IMR-90 (cell line): Measurements from ENCODE around the gene ZDHHC24. TPM values are rescaled to one million over a fixed set of nuclear protein-coding genes. Genes with fewer than 3 reads are reported as not detected.
A peak's percentile ranks its signal among the peaks of the same experiment; 100 is the strongest.

Experiments used
- ATAC-seq: fragments of 200-7000 bp; cut with Tn5 transposase; 2 replicates; pipeline ENCODE4 v1.9.1; 2020; ENCODE audit warnings: low read depth, mild to moderate bottlenecking, moderate library complexity
- BruUV-seq: library from RNA; stranded (reverse); fragments of 400-500 nt; replicated peaks from 2 replicates; lab custom pipeline; 2021; lab: Mats Ljungman, UMichigan
- CTCF ChIA-PET: fragments of 300-600 bp; formaldehyde crosslinking; extraction: SDS; loops from one replicate; lab custom pipeline; 2021; ENCODE audit warnings: antibody characterized with exemption; lab: Yijun Ruan, JAX
- POLR2A ChIA-PET: fragments of 300-600 bp; sonication (Branson Sonifier 250); formaldehyde crosslinking; loops from one replicate; lab custom pipeline; 2022; ENCODE audit warnings: antibody characterized with exemption; ENCODE audit not compliant: unreplicated experiment; lab: Charles Lee
- DNase-seq: peaks from one replicate; pipeline ENCODE4 v3.0.0; 2013
- H2AFZ ChIP-seq: replicated peaks from 2 replicates; pipeline ENCODE3; 2013; ENCODE audit warnings: low read length, mild to moderate bottlenecking; ENCODE audit not compliant: poor library complexity
- H2AK5ac ChIP-seq: 2 replicates; pipeline ENCODE4 v1.6.1; 2013; ENCODE audit warnings: low read depth, low read length, inconsistent platforms
- H2AK9ac ChIP-seq: replicated peaks from 2 replicates; pipeline ENCODE3; 2013; ENCODE audit warnings: mild to moderate bottlenecking, low read depth, low read length, moderate library complexity; ENCODE audit not compliant: poor library complexity
- H2BK120ac ChIP-seq: 2 replicates; pipeline ENCODE4 v1.6.1; 2013; ENCODE audit warnings: low read depth, low read length, inconsistent platforms
- H2BK15ac ChIP-seq: 3 replicates; pipeline ENCODE4 v1.6.1; 2013; ENCODE audit warnings: low read depth, low read length, inconsistent platforms
- H2BK20ac ChIP-seq: 2 replicates; pipeline ENCODE4 v1.6.1; 2013; ENCODE audit warnings: low read depth, mild to moderate bottlenecking, inconsistent platforms, low read length, moderate library complexity
- H2BK5ac ChIP-seq: 2 replicates; pipeline ENCODE4 v1.6.1; 2013; ENCODE audit warnings: mild to moderate bottlenecking, low read depth, low read length, inconsistent platforms; ENCODE audit not compliant: poor library complexity, severe bottlenecking
- H3K14ac ChIP-seq: replicated peaks from 2 replicates; pipeline ENCODE4 v1.6.1; 2013; ENCODE audit warnings: low read depth, low read length, inconsistent platforms
- H3K18ac ChIP-seq: 2 replicates; pipeline ENCODE4 v1.6.1; 2013; ENCODE audit warnings: low read depth, low read length, control low read depth
- H3K23ac ChIP-seq: 2 replicates; pipeline ENCODE4 v1.6.1; 2013; ENCODE audit warnings: low read depth, low read length, inconsistent platforms
- H3K27ac ChIP-seq: 2 replicates; pipeline ENCODE4 v1.5.1; 2013; ENCODE audit warnings: mild to moderate bottlenecking, control low read depth, low read length; ENCODE audit not compliant: insufficient read depth
- H3K27me3 ChIP-seq: 2 replicates; pipeline ENCODE4 v1.6.1; 2013; ENCODE audit warnings: low read length; ENCODE audit not compliant: control insufficient read depth, insufficient read depth
- H3K36me3 ChIP-seq: 2 replicates; pipeline ENCODE4 v1.6.1; 2013; ENCODE audit warnings: low read length, mixed read lengths; ENCODE audit not compliant: control insufficient read depth, insufficient read depth
- H3K4ac ChIP-seq: 2 replicates; pipeline ENCODE4 v1.6.1; 2013; ENCODE audit warnings: low read depth, low read length, inconsistent platforms
- H3K4me1 ChIP-seq: 2 replicates; pipeline ENCODE4 v1.6.1; 2013; ENCODE audit warnings: low read length, mixed read lengths; ENCODE audit not compliant: control insufficient read depth, insufficient read depth
- H3K4me2 ChIP-seq: 2 replicates; pipeline ENCODE4 v1.6.1; 2013; ENCODE audit warnings: low read depth, mild to moderate bottlenecking, control low read depth, low read length, moderate library complexity
- H3K4me3 ChIP-seq: 2 replicates; pipeline ENCODE4 v1.5.1; 2013; ENCODE audit warnings: low read depth, mild to moderate bottlenecking, control low read depth, low read length, moderate library complexity; ENCODE audit not compliant: insufficient read depth
- H3K56ac ChIP-seq: 2 replicates; pipeline ENCODE4 v1.6.1; 2013; ENCODE audit warnings: low read length, inconsistent platforms; ENCODE audit not compliant: insufficient read depth; ENCODE audit errors: extremely low read depth
- H3K79me1 ChIP-seq, 2 experiments: 2 replicates each; pipeline ENCODE4 v1.6.1; 2013; ENCODE audit warnings: low read length in 2 of 2, inconsistent platforms in 1 of 2, low read depth in 1 of 2
- H3K9ac ChIP-seq: 2 replicates; pipeline ENCODE4 v1.6.1; 2013; ENCODE audit warnings: low read depth, low read length, control low read depth
- H3K9me1 ChIP-seq: 2 replicates; pipeline ENCODE4 v1.6.1; 2013; ENCODE audit warnings: low read length, inconsistent platforms; ENCODE audit not compliant: insufficient read depth
- H3K9me3 ChIP-seq: 2 replicates; pipeline ENCODE4 v1.6.1; 2013; ENCODE audit warnings: low read length; ENCODE audit not compliant: control insufficient read depth, insufficient read depth
- H4K20me1 ChIP-seq: 2 replicates; pipeline ENCODE4 v1.6.1; 2013; ENCODE audit warnings: low read length, inconsistent platforms; ENCODE audit not compliant: insufficient read depth
- H4K5ac ChIP-seq: 2 replicates; pipeline ENCODE4 v1.6.1; 2013; ENCODE audit warnings: mild to moderate bottlenecking, low read depth, low read length, control low read depth
- H4K8ac ChIP-seq, 2 experiments: 2 replicates each; pipeline ENCODE4 v1.6.1; 2013; ENCODE audit warnings: low read depth in 2 of 2, low read length in 2 of 2, control low read depth in 1 of 2, inconsistent platforms in 1 of 2
- H4K91ac ChIP-seq: 2 replicates; pipeline ENCODE4 v1.6.1; 2013; ENCODE audit warnings: low read depth, low read length, inconsistent platforms; ENCODE audit not compliant: insufficient read depth
- CHD1 ChIP-seq: IDR thresholded peaks from 2 replicates; pipeline ENCODE4 v1.6.1; 2012; ENCODE audit warnings: low read depth, low read length, improper control_type of control experiment
- FOS ChIP-seq: fragments of 150-350 bp; IDR thresholded peaks from 2 replicates; pipeline ENCODE4 v1.6.1; 2016; ENCODE audit warnings: low read depth, low read length
- MAZ ChIP-seq: IDR thresholded peaks from 2 replicates; pipeline ENCODE4 v1.6.1; 2012; ENCODE audit warnings: low read depth, mild to moderate bottlenecking, low read length, improper control_type of control experiment, moderate library complexity, borderline replicate concordance
- NFE2L2 ChIP-seq: fragments of 150-350 bp; IDR thresholded peaks from 2 replicates; pipeline ENCODE4 v1.6.1; 2016; ENCODE audit warnings: low read depth, mild to moderate bottlenecking, low read length
- RAD21 ChIP-seq: IDR thresholded peaks from 2 replicates; pipeline ENCODE4 v1.6.1; 2012; ENCODE audit warnings: low read length, improper control_type of control experiment
- SMC3 ChIP-seq: fragments of 150-350 bp; IDR thresholded peaks from 2 replicates; pipeline ENCODE4 v1.6.1; 2016; ENCODE audit warnings: low read depth, mild to moderate bottlenecking, antibody characterized with exemption, low read length, moderate library complexity
- WGBS, 2 experiments: methylation state at CpG; one replicate each; pipeline versions ENCODE4 v1.1.5 to v1.1.7; 2013; ENCODE audit warnings: missing lambda C conversion rate in 2 of 2; ENCODE audit not compliant: insufficient read length in 1 of 2; ENCODE audit errors: extremely low coverage in 2 of 2; 5-methylcytosine and 5-hydroxymethylcytosine counted together
- dilution Hi-C: fragments of 300-500 bp; cut with HindIII; formaldehyde crosslinking; loops from one replicate; pipeline ENCODE4 v1.14.3; 2018; ENCODE audit warnings: low sequenced_read_pairs; ENCODE audit not compliant: unreplicated experiment
- in situ Hi-C: fragments of 300-500 bp; cut with MboI; formaldehyde crosslinking; loops from 3 replicates; pipeline ENCODE4 v1.14.3; 2019; ENCODE audit warnings: low sequenced_read_pairs, inconsistent platforms, mixed read lengths
- intact Hi-C: fragments of 100-400 bp; cut with micrococcal nuclease; formaldehyde crosslinking; loops from 2 replicates; pipeline ENCODE4 v1.10.0; 2022
- polyA plus RNA-seq, 3 experiments: library from polyadenylated mRNA; depleted of rRNA; stranded (reverse); fragments of >200 nt; gene quantifications; 2 replicates each; pipeline ENCODE4 v1.2.3, GENCODE V29; 2012; ENCODE audit warnings: low replicate concordance in 1 of 3
- total RNA-seq: library from RNA; depleted of rRNA; stranded (reverse); fragments of >200 nt; gene quantifications from 2 replicates; pipeline ENCODE4 v1.2.3, GENCODE V29; 2012
- TF ChIP-seq, protein P1 (sequence below): fragments of 150-350 bp; IDR thresholded peaks from 2 replicates; pipeline ENCODE4 v1.6.1; 2017; ENCODE audit warnings: mild to moderate bottlenecking, antibody characterized with exemption, low read length, low read depth

Gene ZDHHC24
- total and polyA plus RNA-seq, 2 of the 4 experiments (the other 2 are of a cell fraction), result 3.2 to 10.9 TPM

DNA sequence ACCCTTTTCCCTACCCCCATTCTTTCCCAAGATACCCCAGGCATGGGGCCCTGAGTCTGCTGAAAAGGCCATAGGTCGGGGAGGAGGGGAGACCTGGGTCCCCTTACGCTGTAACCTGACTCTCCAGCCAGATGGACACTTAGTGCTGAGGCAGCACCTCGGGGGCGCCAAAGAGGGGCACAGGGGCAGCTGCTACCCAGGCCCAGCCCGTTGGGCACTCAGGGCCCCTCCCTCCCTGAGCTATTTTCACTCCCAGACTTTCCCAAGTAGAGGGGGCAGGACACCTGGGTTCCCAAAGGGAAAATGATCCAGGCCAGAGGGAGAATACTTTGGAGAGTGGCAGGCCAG is 1.8 kb upstream of the ZDHHC24 start (continued):
- TF ChIP-seq CHD1 (no peak), MAZ (no peak)
- TF ChIP-seq, protein P1, sequence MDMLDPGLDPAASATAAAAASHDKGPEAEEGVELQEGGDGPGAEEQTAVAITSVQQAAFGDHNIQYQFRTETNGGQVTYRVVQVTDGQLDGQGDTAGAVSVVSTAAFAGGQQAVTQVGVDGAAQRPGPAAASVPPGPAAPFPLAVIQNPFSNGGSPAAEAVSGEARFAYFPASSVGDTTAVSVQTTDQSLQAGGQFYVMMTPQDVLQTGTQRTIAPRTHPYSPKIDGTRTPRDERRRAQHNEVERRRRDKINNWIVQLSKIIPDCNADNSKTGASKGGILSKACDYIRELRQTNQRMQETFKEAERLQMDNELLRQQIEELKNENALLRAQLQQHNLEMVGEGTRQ, result no peak

DNA sequence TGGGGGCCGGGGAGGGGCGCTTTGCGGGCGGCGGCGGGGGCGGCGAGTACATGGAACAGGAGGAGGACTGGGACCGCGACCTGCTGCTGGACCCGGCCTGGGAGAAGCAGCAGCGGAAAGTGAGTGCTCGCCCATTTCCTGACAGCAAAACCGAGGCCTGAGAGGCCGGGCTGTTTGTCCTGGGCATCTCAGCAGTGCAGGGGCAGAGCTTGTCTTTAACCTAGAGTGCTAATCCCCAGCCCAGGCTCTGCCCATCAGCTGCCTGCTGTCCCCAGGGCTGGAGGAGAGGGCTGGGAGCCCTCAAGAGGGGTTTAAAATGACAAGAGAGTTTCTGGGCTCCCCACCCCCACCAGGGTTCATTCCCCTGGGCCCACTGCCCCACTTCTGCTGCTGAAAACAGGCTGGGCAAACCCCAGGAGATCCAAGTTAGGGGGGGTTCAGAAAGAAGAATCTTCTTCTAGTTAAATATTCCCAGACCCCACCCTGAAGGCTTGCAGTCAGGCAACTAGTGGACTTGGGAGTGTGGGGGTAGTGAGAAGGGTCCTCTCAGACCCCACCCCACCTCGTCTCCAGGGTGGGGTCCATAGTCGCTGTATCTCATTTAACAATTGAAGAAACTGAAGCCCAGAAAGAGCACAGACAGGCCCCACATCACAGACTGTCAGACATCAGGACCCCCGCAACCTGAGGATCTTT is 1.3 kb upstream of the ZDHHC24 start:
- ChIA-PET POLR2A (interaction anchor here (0.5 kb wide), 1 partner anchor 81 kb away, joined by 3 read pairs; no protein-coding TSS in a partner anchor), CTCF (interaction anchor here (0.5 kb wide), 1 partner anchor 11 kb away, joined by 3 read pairs; no protein-coding TSS in a partner anchor)
- Histone ChIP-seq H3K79me1 (peaks cover 3 to 19% of the 10 kb centered on the region in 2 experiments; a peak in 2 of 4 replicates), H2AFZ (peak overlapping the region; percentile 97), H3K27me3 (peaks cover 26% of the 10 kb centered on the region), H4K8ac (no peak overlapping the region), H3K4me2 (no peak overlapping the region), H4K5ac (no peak overlapping the region), H3K4ac (no peak overlapping the region), H3K4me1 (peaks cover 6% of the 10 kb centered on the region), H3K36me3 (peaks cover 4% of the 10 kb centered on the region; the same call in 1 of the 2 replicates), H2AK9ac (no peak overlapping the region), H3K18ac (no peak overlapping the region), H3K4me3 (no peak overlapping the region), H2BK120ac (no peak overlapping the region), H4K20me1 (peaks cover 2% of the 10 kb centered on the region; the same call in 1 of the 2 replicates), H3K23ac (no peak overlapping the region), H3K9ac (no peak overlapping the region), H3K9me3 (no peaks in the 10 kb centered on the region), H2AK5ac (no peak overlapping the region), H3K14ac (no peak overlapping the region), H2BK15ac (no peak overlapping the region), H2BK20ac (no peak overlapping the region), H3K9me1 (peaks cover 4% of the 10 kb centered on the region; the same call in 1 of the 2 replicates), H3K56ac (no peak overlapping the region), H2BK5ac (no peak overlapping the region), H4K91ac (no peak overlapping the region), H3K27ac (no peak overlapping the region)
- 11% methylated on average over 12 of the region's 18 CpGs; no CpG with 5 or more reads in 1 of the 2 experiments for WGBS, 2 experiments
- BruUV-seq, result no TSS peak
- intact Hi-C loops, result loop anchor here (1.0 to 2.0 kb wide), 2 partner anchors 92 to 130 kb away; partner anchors contain the start of genes RBM4 and RBM4B
- no peak for TF ChIP-seq FOS
- no peak for TF ChIP-seq SMC3
- TF ChIP-seq RAD21, result no peak
- TF ChIP-seq NFE2L2, result no peak
- DNase-seq, result no peak
- in situ Hi-C loops, result no loop called here
- dilution Hi-C loops, result no loop called here
- ATAC-seq, result no peak
